NCI-H146 (cell line): ENCODE measurements around the gene NCOA6.
"Not testable (repeated sequence)": the region's sequence is repeated elsewhere in the genome, so short reads cannot be mapped to it uniquely, and the experiment has no call there.

ENCODE experiments used
- DNase-seq: peaks from one replicate; lab custom pipeline; 2025; lab: John Stamatoyannopoulos, UW

The NCOA6 gene

GRCh38 chr20:34829191-34829590, 3.7 kb upstream of the NCOA6 start:
- no peak for DNase-seq

- peak; percentile 72 for DNase-seq
These were observed 483 bp downstream of the NCOA6 start for GRCh38 chr20:34824806-34825529.

GRCh38 chr20:34824452-34824805, 1.0 kb downstream of the NCOA6 start:
- DNase-seq, result peak; percentile 87

GRCh38 chr20:34824026-34824425, 1.4 kb downstream of the NCOA6 start:
- no peak for DNase-seq

- DNase-seq, result no peak
These were observed 4.5 kb downstream of the NCOA6 start for GRCh38 chr20:34820805-34821578.

- DNase-seq, result no peak
These were observed 7.7 kb downstream of the NCOA6 start for GRCh38 chr20:34817801-34818200.

- DNase-seq, result no peak
These were observed 8.4 kb downstream of the NCOA6 start for GRCh38 chr20:34817072-34817471.

- no peak for DNase-seq
These were observed 9.8 kb downstream of the NCOA6 start for GRCh38 chr20:34815636-34816035.

- DNase-seq, result no peak
These were observed 16.9 kb downstream of the NCOA6 start for GRCh38 chr20:34808583-34808982.

GRCh38 chr20:34807944-34808465, 17.4 kb downstream of the NCOA6 start:
- DNase-seq, result not testable (repeated sequence)

- no peak for DNase-seq
These were observed 19.2 kb downstream of the NCOA6 start for GRCh38 chr20:34806255-34806654.

GRCh38 chr20:34798871-34799270, 26.6 kb downstream of the NCOA6 start:
- no peak for DNase-seq

GRCh38 chr20:34798328-34798727, 27.1 kb downstream of the NCOA6 start:
- no peak for DNase-seq

GRCh38 chr20:34797012-34797995, 28.1 kb downstream of the NCOA6 start:
- DNase-seq, result peak; percentile 4

GRCh38 chr20:34794006-34794585, 31.4 kb downstream of the NCOA6 start:
- no peak for DNase-seq

GRCh38 chr20:34792687-34793363, 32.6 kb downstream of the NCOA6 start:
- DNase-seq, result no peak

GRCh38 chr20:34791289-34792020, 34.0 kb downstream of the NCOA6 start:
- DNase-seq, result no peak

GRCh38 chr20:34781220-34781619, 44.2 kb downstream of the NCOA6 start:
- DNase-seq, result no peak

- DNase-seq, result not testable (repeated sequence)
These were observed 45.2 kb downstream of the NCOA6 start for GRCh38 chr20:34780291-34780690.

GRCh38 chr20:34776177-34776576, 49.3 kb downstream of the NCOA6 start:
- DNase-seq, result no peak
